ENCODE measurements around the gene BCAS3.

BCAS3 gene

GRCh38 chr17:61217878-61218437, 540.3 kb downstream of the BCAS3 start:
- no peak for FAIRE-seq
- TF ChIP-seq POLR2A (IDR thresholded peaks at IDR 0.05; ENCODE audit: low read depth, low read length) (no peak), TAF1 (IDR thresholded peaks at IDR 0.05; ENCODE audit: borderline replicate concordance, low read depth, low read length) (no peak), POLR2AphosphoS5 (IDR thresholded peaks at IDR 0.05; ENCODE audit: low read depth, low read length) (no peak)
- DNase-seq (ENCODE audit: insufficient read length), result no peak

- TF ChIP-seq POLR2AphosphoS5 (IDR thresholded peaks at IDR 0.05; ENCODE audit: low read depth, low read length) (no peak), POLR2A (IDR thresholded peaks at IDR 0.05; ENCODE audit: low read depth, low read length) (no peak), TAF1 (IDR thresholded peaks at IDR 0.05; ENCODE audit: borderline replicate concordance, low read depth, low read length) (no peak)
- FAIRE-seq, result no peak
- no peak for DNase-seq (ENCODE audit: insufficient read length)
These were observed 540.8 kb downstream of the BCAS3 start for GRCh38 chr17:61218438-61218837.

- DNase-seq (ENCODE audit: insufficient read length) (no peak), FAIRE-seq (no peak)
- TF ChIP-seq TAF1 (IDR thresholded peaks at IDR 0.05; ENCODE audit: borderline replicate concordance, low read depth, low read length), result no peak
- no peak for TF ChIP-seq POLR2AphosphoS5 (IDR thresholded peaks at IDR 0.05; ENCODE audit: low read depth, low read length)
- no peak for TF ChIP-seq POLR2A (IDR thresholded peaks at IDR 0.05; ENCODE audit: low read depth, low read length)
These were observed 541.8 kb downstream of the BCAS3 start for GRCh38 chr17:61219460-61219859.

- TF ChIP-seq TAF1 (IDR thresholded peaks at IDR 0.05; ENCODE audit: borderline replicate concordance, low read depth, low read length), result no peak
- TF ChIP-seq POLR2AphosphoS5 (IDR thresholded peaks at IDR 0.05; ENCODE audit: low read depth, low read length), result no peak
- TF ChIP-seq POLR2A (IDR thresholded peaks at IDR 0.05; ENCODE audit: low read depth, low read length), result no peak
- no peak for DNase-seq (ENCODE audit: insufficient read length)
- no peak for FAIRE-seq
These were observed 543.5 kb downstream of the BCAS3 start for GRCh38 chr17:61221181-61221580.

GRCh38 chr17:61221597-61222471, 544.2 kb downstream of the BCAS3 start:
- TF ChIP-seq POLR2AphosphoS5 (IDR thresholded peaks at IDR 0.05; ENCODE audit: low read depth, low read length) (no peak), POLR2A (IDR thresholded peaks at IDR 0.05; ENCODE audit: low read depth, low read length) (no peak), TAF1 (IDR thresholded peaks at IDR 0.05; ENCODE audit: borderline replicate concordance, low read depth, low read length) (no peak)
- DNase-seq (ENCODE audit: insufficient read length) (no peak), FAIRE-seq (no peak)

- TF ChIP-seq TAF1 (IDR thresholded peaks at IDR 0.05; ENCODE audit: borderline replicate concordance, low read depth, low read length) (no peak), POLR2A (IDR thresholded peaks at IDR 0.05; ENCODE audit: low read depth, low read length) (no peak), POLR2AphosphoS5 (IDR thresholded peaks at IDR 0.05; ENCODE audit: low read depth, low read length) (no peak)
- FAIRE-seq (no peak), DNase-seq (ENCODE audit: insufficient read length) (no peak)
These were observed 546.1 kb downstream of the BCAS3 start for GRCh38 chr17:61223725-61224124.

- TF ChIP-seq POLR2AphosphoS5 (IDR thresholded peaks at IDR 0.05; ENCODE audit: low read depth, low read length) (no peak), POLR2A (IDR thresholded peaks at IDR 0.05; ENCODE audit: low read depth, low read length) (no peak), TAF1 (IDR thresholded peaks at IDR 0.05; ENCODE audit: borderline replicate concordance, low read depth, low read length) (no peak)
- DNase-seq (ENCODE audit: insufficient read length) (no peak), FAIRE-seq (no peak)
These were observed 547.7 kb downstream of the BCAS3 start for GRCh38 chr17:61225178-61225882.

- FAIRE-seq (no peak), DNase-seq (ENCODE audit: insufficient read length) (no peak)
- TF ChIP-seq TAF1 (IDR thresholded peaks at IDR 0.05; ENCODE audit: borderline replicate concordance, low read depth, low read length) (no peak), POLR2A (IDR thresholded peaks at IDR 0.05; ENCODE audit: low read depth, low read length) (no peak), POLR2AphosphoS5 (IDR thresholded peaks at IDR 0.05; ENCODE audit: low read depth, low read length) (no peak)
These were observed 550.2 kb downstream of the BCAS3 start for GRCh38 chr17:61227866-61228265.

GRCh38 chr17:61230461-61230860, 552.8 kb downstream of the BCAS3 start:
- DNase-seq (ENCODE audit: insufficient read length) (no peak), FAIRE-seq (no peak)
- TF ChIP-seq POLR2A (IDR thresholded peaks at IDR 0.05; ENCODE audit: low read depth, low read length) (no peak), POLR2AphosphoS5 (IDR thresholded peaks at IDR 0.05; ENCODE audit: low read depth, low read length) (no peak), TAF1 (IDR thresholded peaks at IDR 0.05; ENCODE audit: borderline replicate concordance, low read depth, low read length) (no peak)

- TF ChIP-seq POLR2AphosphoS5 (IDR thresholded peaks at IDR 0.05; ENCODE audit: low read depth, low read length), result no peak
- no peak for TF ChIP-seq POLR2A (IDR thresholded peaks at IDR 0.05; ENCODE audit: low read depth, low read length)
- no peak for TF ChIP-seq TAF1 (IDR thresholded peaks at IDR 0.05; ENCODE audit: borderline replicate concordance, low read depth, low read length)
- FAIRE-seq, result no peak
- DNase-seq (ENCODE audit: insufficient read length), result no peak
These were observed 553.5 kb downstream of the BCAS3 start for GRCh38 chr17:61230972-61231820.

GRCh38 chr17:61232871-61233270, 555.2 kb downstream of the BCAS3 start:
- DNase-seq (ENCODE audit: insufficient read length) (no peak), FAIRE-seq (no peak)
- no peak for TF ChIP-seq POLR2A (IDR thresholded peaks at IDR 0.05; ENCODE audit: low read depth, low read length)
